ENCODE measurements around the gene FICD.

- TF ChIP-seq EZH2 (IDR thresholded peaks at IDR 0.05; ENCODE audit: borderline replicate concordance, insufficient read depth, low read depth, low read length, poor library complexity, severe bottlenecking), result no peak
- peak; percentile 44 for TF ChIP-seq CTCF (IDR thresholded peaks at IDR 0.05)
Observed at GRCh38 chr12:108563804-108564151, 48.7 kb downstream of the FICD start.
